AG04450 (cell line): Measurements from ENCODE around the gene MIR17HG. TPM values are rescaled to one million over a fixed set of nuclear protein-coding genes. Genes with fewer than 3 reads are reported as not detected.

Experiments
- CTCF ChIA-PET: fragments of 300-600, 350-600 bp; formaldehyde crosslinking; extraction: SDS; loops from one replicate; lab custom pipeline; 2022; ENCODE audit warnings: antibody characterized with exemption, inconsistent platforms; lab: Charles Lee
- POLR2A ChIA-PET: fragments of 350-600 bp; formaldehyde crosslinking; extraction: SDS; loops from one replicate; lab custom pipeline; 2021; ENCODE audit warnings: antibody characterized with exemption, inconsistent platforms; lab: Yijun Ruan, JAX
- DNase-seq: peaks from one replicate; pipeline ENCODE4 v3.0.0-alpha.2; 2011; ENCODE audit warnings: low read depth, low spot score
- H3K27ac ChIP-seq: one replicate; pipeline ENCODE4 v1.5.1; 2012; ENCODE audit warnings: low read depth, low read length, control low read depth
- H3K27me3 ChIP-seq: one replicate; pipeline ENCODE4 v1.6.0; 2012; ENCODE audit warnings: low read length; ENCODE audit not compliant: control insufficient read depth, insufficient read depth
- H3K4me3 ChIP-seq: 2 replicates; pipeline ENCODE4 v1.5.1; 2011; ENCODE audit warnings: mild to moderate bottlenecking, low read depth, low read length, control low read depth
- H3K9me3 ChIP-seq: 2 replicates; pipeline ENCODE4 v1.5.1; 2012; ENCODE audit warnings: low read length; ENCODE audit not compliant: control insufficient read depth, insufficient read depth
- CTCF ChIP-seq: IDR thresholded peaks from 2 replicates; pipeline ENCODE4 v1.5.1; 2011; ENCODE audit warnings: low read depth, low read length, control low read depth, inconsistent platforms
- polyA plus RNA-seq: library from polyadenylated mRNA; depleted of rRNA; stranded (reverse); fragments of >200 nt; gene quantifications from 2 replicates; pipeline ENCODE4 v1.2.3, GENCODE V29; 2011

Gene MIR17HG
- polyA plus RNA-seq, 1 experiment = 1.3 TPM

DNA sequence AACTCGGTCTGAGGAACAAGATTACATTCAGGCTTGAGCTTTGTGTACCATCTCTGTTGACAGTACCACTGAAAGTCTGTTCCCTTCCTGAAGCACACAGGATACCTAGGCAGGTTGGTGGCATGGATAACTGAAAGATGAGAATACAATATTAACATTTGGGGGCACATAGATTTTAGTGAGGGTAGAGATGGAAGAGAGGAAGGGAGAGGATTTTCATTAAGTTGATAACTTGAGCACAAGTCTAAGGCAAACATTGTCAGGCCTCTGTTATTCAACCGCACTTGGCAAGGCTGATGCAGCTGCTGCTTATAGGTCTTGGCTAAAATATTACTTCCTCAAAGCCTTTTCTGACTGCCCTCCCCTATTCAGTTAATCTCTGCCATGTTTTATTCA lies 10.9 kb downstream of the MIR17HG start:
- Histone ChIP-seq H3K27ac (no peak overlapping the region), H3K9me3 (no peaks in the 10 kb centered on the region), H3K4me3 (no peak overlapping the region), H3K27me3 (no peaks in the 10 kb centered on the region)
- ChIA-PET CTCF (interaction anchor here (1.6 to 2.5 kb wide), 2 partner anchors 9 to 16 kb away, joined by 4 to 23 read pairs; no protein-coding TSS in a partner anchor), POLR2A (no interaction called here)
- TF ChIP-seq CTCF = no peak
- DNase-seq = no peak

- H3K27me3 ChIP-seq = no peaks in the 10 kb centered on the region
- DNase-seq = no peak
- no peak for TF ChIP-seq CTCF
- no peak overlapping the region for H3K4me3 ChIP-seq
- POLR2A ChIA-PET = no interaction called here
- no peak overlapping the region for H3K27ac ChIP-seq
- no peaks in the 10 kb centered on the region for H3K9me3 ChIP-seq
- CTCF ChIA-PET = interaction anchor here (1.6 to 2.5 kb wide), 2 partner anchors 10 to 15 kb away, joined by 4 to 23 read pairs; no protein-coding TSS in a partner anchor
Measured at GRCh38 chr13:91359111-91359510, 11.6 kb downstream of the MIR17HG start.

- H3K27ac ChIP-seq = no peak overlapping the region
- CTCF ChIA-PET = interaction anchor here (1.6 to 2.5 kb wide), 2 partner anchors 10 to 15 kb away, joined by 4 to 23 read pairs; no protein-coding TSS in a partner anchor
- TF ChIP-seq CTCF = no peak
- H3K4me3 ChIP-seq = no peak overlapping the region
- POLR2A ChIA-PET = no interaction called here
- no peaks in the 10 kb centered on the region for H3K27me3 ChIP-seq
- H3K9me3 ChIP-seq = no peaks in the 10 kb centered on the region
- no peak for DNase-seq
Measured at GRCh38 chr13:91359631-91360030, 12.1 kb downstream of the MIR17HG start.

DNA sequence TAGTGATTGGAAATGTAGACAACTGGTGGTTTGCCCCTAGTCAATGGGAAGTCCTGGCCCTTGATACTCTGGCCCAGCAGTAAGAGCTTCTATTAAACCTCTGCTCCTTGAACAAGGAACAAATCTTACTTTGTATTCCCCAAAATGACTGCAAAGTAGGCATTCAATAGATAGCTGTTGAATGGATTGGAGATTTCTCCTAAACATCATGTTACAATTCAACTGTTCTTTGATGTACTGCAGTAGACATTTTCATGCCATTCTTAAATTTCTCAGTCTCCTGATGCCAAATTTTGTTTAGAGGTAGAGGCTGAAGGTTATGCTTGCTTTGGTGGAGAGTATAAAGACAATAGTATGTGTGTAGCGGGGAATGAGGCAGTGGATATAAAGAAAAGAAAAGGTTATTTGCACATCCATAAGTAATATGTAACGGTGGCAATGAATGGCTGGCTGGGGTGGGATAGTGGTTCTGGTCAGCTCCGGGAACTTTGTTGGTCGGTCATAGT lies 12.8 kb downstream of the MIR17HG start:
- CTCF ChIA-PET = interaction anchor here (1.1 to 2.5 kb wide), 2 partner anchors 11 kb away, joined by 3 to 23 read pairs; no protein-coding TSS in a partner anchor
- no peak overlapping the region for H3K27ac ChIP-seq
- POLR2A ChIA-PET = no interaction called here
- no peak for TF ChIP-seq CTCF
- H3K4me3 ChIP-seq = no peak overlapping the region
- no peaks in the 10 kb centered on the region for H3K9me3 ChIP-seq
- H3K27me3 ChIP-seq = no peaks in the 10 kb centered on the region
- DNase-seq = no peak

DNA sequence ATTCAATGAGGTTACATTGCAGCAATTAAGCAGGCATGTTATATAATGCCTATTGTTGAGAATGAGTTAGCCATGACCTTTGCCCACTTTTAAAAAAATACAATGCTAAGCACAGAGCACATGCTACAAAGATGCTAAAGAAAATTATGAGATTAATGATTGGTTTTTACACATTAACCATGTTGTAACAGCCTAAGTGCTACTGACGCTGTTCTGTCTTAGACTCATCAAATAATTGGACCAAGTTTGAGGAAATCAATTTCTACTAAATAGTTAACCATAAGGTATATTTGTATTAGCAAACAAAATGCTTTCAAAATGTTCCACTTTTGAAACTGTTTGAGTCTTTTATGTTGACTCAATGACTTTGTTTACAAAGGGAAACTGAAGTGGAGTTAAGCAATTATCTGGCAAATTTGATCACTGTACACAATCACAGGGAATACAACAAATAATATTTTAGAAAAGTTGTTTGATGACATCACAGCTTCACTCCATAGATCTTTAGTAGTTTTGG lies 14.3 kb downstream of the MIR17HG start:
- DNase-seq = no peak
- ChIA-PET CTCF (no interaction called here), POLR2A (no interaction called here)
- no peak for TF ChIP-seq CTCF
- no peaks in the 10 kb centered on the region for H3K27me3 ChIP-seq
- no peak overlapping the region for H3K4me3 ChIP-seq
- no peaks in the 10 kb centered on the region for H3K9me3 ChIP-seq
- H3K27ac ChIP-seq = no peak overlapping the region
